IPS-11a (cell line): ENCODE results near the gene HS6ST3.
A peak's percentile ranks its signal among the peaks of the same experiment; 100 is the strongest.
"Not testable (repeated sequence)": the region's sequence is repeated elsewhere in the genome, so short reads cannot be mapped to it uniquely, and the experiment has no call there.

ENCODE experiments used
- H3K4me3 ChIP-seq: one replicate; pipeline ENCODE4 v1.5.1; 2013; ENCODE audit warnings: low read depth, low read length, control low read depth

The HS6ST3 gene

GRCh38 chr13:96091164-96092117 lies 1.5 kb downstream of the HS6ST3 start:
- peak overlapping the region; percentile 66 for H3K4me3 ChIP-seq

GRCh38 chr13:96093296-96094006 lies 3.5 kb downstream of the HS6ST3 start:
- no peak overlapping the region for H3K4me3 ChIP-seq

GRCh38 chr13:96100457-96101220 lies 10.7 kb downstream of the HS6ST3 start:
- no peak overlapping the region for H3K4me3 ChIP-seq

GRCh38 chr13:96104516-96104915 lies 14.6 kb downstream of the HS6ST3 start:
- H3K4me3 ChIP-seq = no peak overlapping the region

- not testable (repeated sequence) for H3K4me3 ChIP-seq
Observed at GRCh38 chr13:96108072-96108471, 18.2 kb downstream of the HS6ST3 start.

GRCh38 chr13:96109125-96109524 lies 19.2 kb downstream of the HS6ST3 start:
- H3K4me3 ChIP-seq = no peak overlapping the region

- H3K4me3 ChIP-seq = no peak overlapping the region
Observed at GRCh38 chr13:96112936-96113335, 23.0 kb downstream of the HS6ST3 start.

GRCh38 chr13:96115368-96115767 lies 25.5 kb downstream of the HS6ST3 start:
- H3K4me3 ChIP-seq = not testable (repeated sequence)

- no peak overlapping the region for H3K4me3 ChIP-seq
Observed at GRCh38 chr13:96119921-96120320, 30.0 kb downstream of the HS6ST3 start.

GRCh38 chr13:96130818-96131340 lies 41.0 kb downstream of the HS6ST3 start:
- no peak overlapping the region for H3K4me3 ChIP-seq

- H3K4me3 ChIP-seq = no peak overlapping the region
Observed at GRCh38 chr13:96141032-96141431, 51.1 kb downstream of the HS6ST3 start.

GRCh38 chr13:96159725-96160124 lies 69.8 kb downstream of the HS6ST3 start:
- H3K4me3 ChIP-seq = no peak overlapping the region

- no peak overlapping the region for H3K4me3 ChIP-seq
Observed at GRCh38 chr13:96161141-96161540, 71.2 kb downstream of the HS6ST3 start.

GRCh38 chr13:96165840-96166239 lies 75.9 kb downstream of the HS6ST3 start:
- H3K4me3 ChIP-seq = no peak overlapping the region

- no peak overlapping the region for H3K4me3 ChIP-seq
Observed at GRCh38 chr13:96172066-96172465, 82.2 kb downstream of the HS6ST3 start.

GRCh38 chr13:96178759-96179158 lies 88.9 kb downstream of the HS6ST3 start:
- H3K4me3 ChIP-seq = no peak overlapping the region

- H3K4me3 ChIP-seq = no peak overlapping the region
Observed at GRCh38 chr13:96179309-96179708, 89.4 kb downstream of the HS6ST3 start.

- no peak overlapping the region for H3K4me3 ChIP-seq
Observed at GRCh38 chr13:96181911-96182310, 92.0 kb downstream of the HS6ST3 start.

GRCh38 chr13:96185818-96186217 lies 95.9 kb downstream of the HS6ST3 start:
- no peak overlapping the region for H3K4me3 ChIP-seq

GRCh38 chr13:96191367-96191766 lies 101.5 kb downstream of the HS6ST3 start:
- H3K4me3 ChIP-seq = no peak overlapping the region

GRCh38 chr13:96193728-96194310 lies 103.9 kb downstream of the HS6ST3 start:
- H3K4me3 ChIP-seq = no peak overlapping the region
